ENCODE results near the gene CRHR1. TPM values are rescaled to one million over a fixed set of nuclear protein-coding genes. Genes with fewer than 3 reads are reported as not detected.

Gene CRHR1
- total RNA-seq, 4 donors from 2014 or later: 0.26 to 0.89 (median 0.76) TPM

Other genes with a start within 250 kb of the CRHR1 start
- gene SPPL2C, start 60.6 kb downstream of the CRHR1 start, total RNA-seq: not detected
- 1 to 10 TPM; 3.6 to 6.5 (median 4.5) TPM for gene MAPT, start 110.2 kb downstream of the CRHR1 start, total RNA-seq
- gene STH, start 214.9 kb downstream of the CRHR1 start, total RNA-seq: not detected